GM21423 (cell line): ENCODE results near the gene RPL6.
A peak's percentile ranks its signal among the peaks of the same experiment; 100 is the strongest.
"Not testable (repeated sequence)": the region's sequence is repeated elsewhere in the genome, so short reads cannot be mapped to it uniquely, and the experiment has no call there.

Experiments
- ATAC-seq: cut with Tn5 transposase; IDR thresholded peaks from one replicate; pipeline ENCODE4 v1.9.1; 2021; ENCODE audit warnings: mild to moderate bottlenecking, moderate library complexity; ENCODE audit not compliant: unreplicated experiment

RPL6 gene

GRCh38 chr12:112409064-112409905 lies at the start of gene RPL6:
RPL6 (minus strand) TSS chr12:112409605; CDS start chr12:112408656, 949 bp downstream.
- ATAC-seq = peak; percentile 87

DNA sequence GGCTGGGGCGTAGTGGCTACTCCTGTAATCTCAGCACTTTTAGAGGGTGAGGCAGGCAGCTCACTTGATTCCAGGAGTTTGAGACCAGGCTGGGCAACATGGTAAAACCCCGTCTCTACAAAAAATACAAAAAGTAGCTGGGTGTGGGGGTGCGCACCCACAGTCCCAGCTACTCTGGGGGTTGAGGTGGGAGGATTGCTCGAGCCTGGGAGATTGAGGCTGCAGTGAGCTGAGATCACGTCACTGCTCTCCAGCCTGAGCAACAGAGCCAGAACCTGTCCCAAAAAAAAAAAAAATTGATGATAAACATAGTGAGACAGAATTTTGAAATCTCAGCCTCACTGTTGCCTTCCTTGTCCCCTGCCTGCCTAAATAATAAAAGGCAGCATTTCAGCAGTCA lies 49.3 kb upstream of the RPL6 start:
- no peak for ATAC-seq

DNA sequence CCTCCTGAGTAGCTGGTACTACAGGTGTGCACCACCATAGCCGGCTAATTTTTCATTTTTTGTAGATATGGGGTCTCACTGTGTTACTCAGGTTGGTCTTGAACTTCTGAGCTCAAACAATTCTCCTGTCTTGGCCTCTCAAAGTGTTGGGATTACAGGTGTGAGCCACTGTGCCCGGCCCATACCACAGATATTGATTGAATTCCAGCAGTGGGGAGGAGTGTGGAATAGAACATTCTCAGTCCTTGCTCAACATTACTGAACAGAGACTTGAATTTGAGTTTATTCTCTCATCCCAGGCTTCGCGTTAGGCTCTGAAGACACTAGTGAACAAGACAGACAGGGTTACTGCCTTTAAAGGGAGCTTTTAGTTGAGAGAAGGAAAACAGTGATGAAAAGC lies 48.9 kb upstream of the RPL6 start:
- no peak for ATAC-seq

DNA sequence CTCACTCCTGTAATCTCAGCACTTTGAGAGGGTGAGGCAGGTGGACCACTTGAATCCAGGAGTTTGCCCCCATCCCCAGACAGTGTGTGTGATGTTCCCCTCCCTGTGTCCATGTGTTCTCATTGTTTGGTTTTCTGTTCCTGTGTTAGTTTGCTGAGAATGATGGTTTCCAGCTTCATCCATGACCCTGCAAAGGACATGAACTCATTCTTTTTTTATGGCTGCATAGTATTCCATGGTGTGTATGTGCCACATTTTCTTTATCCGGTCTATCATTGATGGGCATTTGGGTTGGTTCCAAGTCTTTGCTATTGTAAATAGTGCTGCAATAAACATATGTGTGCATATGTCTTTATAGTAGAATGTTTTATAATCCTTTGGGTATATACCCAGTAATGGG lies 47.7 kb upstream of the RPL6 start:
- not testable (repeated sequence) for ATAC-seq

DNA sequence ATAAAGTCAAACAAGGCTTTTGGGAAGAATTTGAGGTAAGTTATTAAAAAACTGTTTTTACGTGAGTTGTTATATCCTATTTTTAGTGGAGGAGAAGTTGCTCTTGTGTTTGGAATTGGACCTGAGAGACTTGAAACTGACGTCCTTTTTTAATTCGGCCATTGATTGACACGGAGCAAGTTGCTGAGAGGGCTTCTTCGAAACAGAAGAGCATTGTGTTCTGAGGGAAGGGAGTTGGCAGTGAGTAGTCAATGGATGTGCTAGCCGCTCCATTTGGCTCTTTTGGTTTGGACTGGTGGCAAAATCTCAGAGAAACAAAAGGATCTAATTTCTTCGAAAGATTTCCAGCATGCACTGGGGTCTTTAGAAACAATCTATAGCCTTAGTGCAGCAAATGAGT lies 46.6 kb upstream of the RPL6 start:
- no peak for ATAC-seq

- ATAC-seq = no peak
Observed at GRCh38 chr12:112450725-112451124, 41.3 kb upstream of the RPL6 start.

GRCh38 chr12:112448165-112448564 lies 38.8 kb upstream of the RPL6 start:
- ATAC-seq = not testable (repeated sequence)

GRCh38 chr12:112447106-112447505 lies 37.7 kb upstream of the RPL6 start:
- ATAC-seq = no peak

- no peak for ATAC-seq
Observed at GRCh38 chr12:112446008-112446725, 36.8 kb upstream of the RPL6 start.

DNA sequence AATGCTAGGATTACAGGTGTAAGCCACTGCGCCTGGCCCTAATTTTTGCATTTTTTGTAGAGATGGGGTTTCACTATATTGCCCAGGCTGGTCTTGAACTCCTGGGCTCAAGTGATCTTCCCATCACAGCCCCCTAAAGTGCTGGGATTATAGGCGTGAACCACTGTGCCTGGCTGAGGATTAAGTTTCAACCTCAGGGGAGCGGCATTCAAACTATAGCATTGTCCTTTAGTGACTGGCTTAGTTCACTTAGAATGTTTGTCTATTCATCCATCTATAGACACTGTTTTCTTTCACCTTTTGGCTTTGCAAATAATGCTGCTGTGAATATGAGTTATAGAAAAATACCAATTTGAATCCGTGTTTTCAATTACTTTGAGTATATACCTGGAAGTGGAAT lies 34.5 kb upstream of the RPL6 start:
- no peak for ATAC-seq

- not testable (repeated sequence) for ATAC-seq
Observed at GRCh38 chr12:112440653-112441052, 31.2 kb upstream of the RPL6 start.

DNA sequence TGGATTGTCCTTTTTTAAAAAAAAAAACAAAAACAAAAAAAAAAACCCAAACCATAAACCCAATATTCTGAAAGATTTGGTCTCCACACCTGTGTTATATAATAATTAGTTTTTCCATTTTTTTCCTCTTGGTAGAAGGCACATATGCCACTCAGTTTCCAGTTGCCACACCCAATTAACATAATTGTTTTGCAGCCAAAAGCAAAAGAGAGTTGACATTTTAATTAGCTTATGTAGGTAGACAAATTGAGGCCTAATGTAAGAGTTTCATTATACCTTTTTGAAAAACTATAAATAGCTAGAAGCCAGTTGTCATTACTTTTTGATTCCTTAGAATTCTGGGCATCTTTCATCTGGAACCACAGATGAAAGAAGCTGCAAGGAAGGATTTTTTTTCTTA lies 30.4 kb upstream of the RPL6 start:
- ATAC-seq = no peak

- not testable (repeated sequence) for ATAC-seq
Observed at GRCh38 chr12:112438645-112439044, 29.2 kb upstream of the RPL6 start.

DNA sequence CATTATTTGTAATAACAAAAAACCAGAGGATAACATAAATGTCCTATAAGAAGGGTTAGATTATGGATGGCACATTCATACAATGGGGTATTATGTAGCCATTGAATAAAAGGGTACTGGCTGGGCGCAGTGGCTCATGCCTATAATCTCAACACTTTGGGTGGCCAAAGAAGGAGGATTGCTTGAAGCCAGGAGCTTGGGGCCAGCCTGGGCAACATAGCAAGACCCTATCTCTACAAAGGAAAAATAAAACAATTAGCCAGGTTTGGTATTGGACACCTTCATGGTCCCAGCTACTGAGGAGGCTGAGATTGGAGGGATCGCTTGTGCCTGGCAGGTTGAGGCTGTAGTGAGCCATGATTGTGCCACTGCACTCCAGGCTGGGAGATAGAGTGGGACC lies 24.1 kb upstream of the RPL6 start:
- ATAC-seq = no peak

DNA sequence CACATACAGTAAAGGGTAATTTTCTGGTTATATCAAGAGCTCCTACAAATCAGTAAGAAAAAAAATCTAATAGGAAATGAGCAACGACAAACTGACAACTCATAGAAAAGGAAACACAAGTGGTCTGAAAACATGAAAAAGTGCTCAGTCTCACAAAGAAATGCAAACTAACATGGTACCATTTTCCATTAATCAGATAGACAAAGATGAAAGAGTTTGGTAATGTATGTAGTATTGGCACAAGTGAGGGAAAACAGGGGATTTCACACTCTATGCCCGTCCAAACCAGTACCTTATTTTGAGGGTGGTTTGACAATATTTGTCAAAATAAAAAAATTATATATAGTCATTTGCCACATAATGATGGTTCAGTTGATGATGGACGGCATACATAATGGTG lies 22.6 kb upstream of the RPL6 start:
- no peak for ATAC-seq

DNA sequence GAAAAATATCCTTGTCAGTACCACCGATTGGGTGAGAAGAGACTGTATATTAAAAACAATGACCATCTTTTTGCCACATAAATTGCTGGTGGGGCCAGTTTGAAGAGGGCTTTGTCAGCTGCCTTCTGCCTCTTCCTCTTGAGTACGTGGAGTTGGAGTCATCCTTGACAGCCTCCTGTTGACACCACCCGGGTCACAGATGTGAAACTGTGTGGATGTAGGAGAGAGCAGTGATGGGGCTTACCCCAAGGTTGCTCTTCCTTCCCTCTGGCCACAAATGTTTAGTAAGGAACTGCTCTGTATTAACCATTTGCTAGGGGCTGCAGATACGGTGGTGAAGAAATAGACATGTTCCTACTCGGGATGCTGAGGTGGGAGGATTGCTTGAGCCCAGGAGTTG lies 21.5 kb upstream of the RPL6 start:
- ATAC-seq = no peak

DNA sequence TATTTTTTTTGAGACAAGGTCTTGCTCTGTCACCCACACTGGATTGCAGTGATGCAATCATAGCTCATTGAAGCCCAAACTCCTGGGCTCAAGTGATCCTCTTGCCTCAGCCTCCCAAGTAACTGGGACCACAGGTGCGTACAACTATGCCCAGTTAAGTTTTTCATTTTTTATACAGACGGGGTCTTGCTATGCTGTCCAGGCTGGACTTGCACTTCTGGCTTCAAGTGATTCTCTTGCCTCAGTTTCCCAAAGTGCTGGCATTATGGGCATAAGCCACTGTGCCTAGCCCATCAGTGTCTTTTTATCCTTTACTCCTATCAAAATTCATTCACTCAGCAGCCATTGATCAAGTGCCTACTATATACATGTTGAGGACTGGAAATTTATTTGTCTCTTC lies 18.4 kb upstream of the RPL6 start:
- no peak for ATAC-seq

DNA sequence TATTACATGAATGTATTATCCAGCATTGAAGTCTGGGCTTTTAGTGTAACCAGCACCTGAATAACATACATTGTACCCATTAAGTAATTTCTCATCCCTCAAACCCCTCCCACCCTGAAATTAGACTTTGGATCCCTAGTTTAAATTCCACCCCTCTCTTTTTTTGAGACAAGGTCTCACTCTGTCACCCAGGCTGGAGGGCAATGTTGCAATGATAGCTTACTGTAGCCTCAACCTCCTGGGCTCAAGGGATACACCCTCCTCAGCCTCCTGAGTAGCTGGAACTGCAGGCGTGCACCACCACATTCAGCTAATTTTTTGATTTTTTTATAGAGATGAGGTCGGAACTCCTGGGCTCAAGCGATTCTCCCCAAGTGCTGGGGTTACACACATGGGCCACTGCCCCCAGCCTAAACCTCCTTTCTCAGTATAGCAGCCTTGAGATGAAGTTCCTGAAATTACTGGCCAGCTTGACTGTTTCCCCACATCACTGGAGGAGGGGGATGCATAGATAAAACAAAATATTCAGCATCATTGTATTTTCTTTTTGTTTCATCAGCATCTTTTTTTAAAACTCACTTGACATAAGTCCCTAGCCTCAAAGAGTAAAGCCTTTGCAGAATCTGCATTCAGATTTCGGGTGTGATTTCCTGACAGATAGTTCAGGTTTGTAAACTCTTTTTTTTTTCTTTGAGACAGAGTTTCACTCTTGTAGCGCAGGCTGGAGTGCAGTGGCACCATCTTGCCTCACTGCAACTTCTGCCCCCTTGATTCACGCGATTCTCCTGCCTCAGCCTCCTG lies 16.4 kb upstream of the RPL6 start:
- no peak for ATAC-seq

DNA sequence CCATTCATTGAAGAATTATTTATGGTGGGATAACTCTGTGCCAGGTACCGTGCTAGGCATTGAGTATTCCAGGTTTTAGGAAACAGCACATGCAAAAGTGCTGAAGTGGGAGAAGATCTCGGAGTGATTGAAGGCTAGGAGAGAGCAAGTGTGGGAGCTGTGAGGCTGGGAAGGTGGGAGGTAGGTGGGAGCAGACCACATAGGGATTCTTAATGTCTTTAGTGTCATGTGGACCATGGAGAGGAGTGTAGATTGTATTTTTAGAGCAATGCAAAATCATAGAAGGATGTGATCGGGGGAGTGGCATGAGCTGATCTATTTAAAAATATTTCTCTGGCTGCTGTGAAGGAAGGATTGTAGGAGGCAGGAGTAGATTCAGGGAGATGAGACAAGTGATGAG lies 14.7 kb upstream of the RPL6 start:
- ATAC-seq = no peak

DNA sequence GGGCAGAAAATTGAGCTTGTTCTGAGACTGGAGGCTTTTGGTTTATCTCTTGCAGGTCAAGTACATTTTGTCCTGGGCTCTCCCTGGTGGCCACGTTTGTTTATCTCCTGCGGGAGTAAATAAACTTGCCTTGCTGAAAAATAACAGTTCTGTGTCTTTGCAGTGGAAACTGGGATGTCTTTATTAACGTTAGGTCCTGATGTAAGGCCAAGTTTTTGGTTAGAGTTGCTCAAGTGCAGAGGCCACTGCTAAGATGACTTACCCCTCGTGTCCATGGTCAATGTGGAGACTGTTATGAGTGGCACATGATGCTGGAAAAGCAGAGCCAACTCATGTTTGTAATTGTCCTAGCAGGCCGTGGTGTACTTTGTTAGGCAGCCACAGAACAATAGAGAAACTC lies 13.1 kb upstream of the RPL6 start:
- ATAC-seq = no peak

- no peak for ATAC-seq
Observed at GRCh38 chr12:112421363-112421762, 12.0 kb upstream of the RPL6 start.

DNA sequence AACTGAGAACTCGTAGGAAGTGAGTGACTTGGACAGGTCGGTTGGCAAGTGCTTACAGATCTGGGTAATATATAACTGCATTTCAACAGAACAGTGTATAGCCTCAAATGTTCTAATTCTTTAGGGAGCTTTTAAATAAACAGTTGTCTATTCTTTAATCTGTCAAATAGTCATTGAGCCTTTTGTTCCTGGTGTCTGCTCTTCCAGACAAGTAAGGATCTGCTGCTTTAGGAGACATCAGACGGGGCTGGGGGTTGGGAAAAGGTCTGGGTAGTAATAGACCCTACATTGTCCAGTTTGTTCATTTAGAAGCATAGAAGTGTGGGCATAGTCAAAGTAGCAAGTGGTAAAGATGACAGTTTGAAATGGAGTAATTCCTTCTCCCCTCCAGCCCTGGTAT lies 11.3 kb upstream of the RPL6 start:
- no peak for ATAC-seq
